ENCODE measurements around the gene DNM3.

DNM3 gene

DNA sequence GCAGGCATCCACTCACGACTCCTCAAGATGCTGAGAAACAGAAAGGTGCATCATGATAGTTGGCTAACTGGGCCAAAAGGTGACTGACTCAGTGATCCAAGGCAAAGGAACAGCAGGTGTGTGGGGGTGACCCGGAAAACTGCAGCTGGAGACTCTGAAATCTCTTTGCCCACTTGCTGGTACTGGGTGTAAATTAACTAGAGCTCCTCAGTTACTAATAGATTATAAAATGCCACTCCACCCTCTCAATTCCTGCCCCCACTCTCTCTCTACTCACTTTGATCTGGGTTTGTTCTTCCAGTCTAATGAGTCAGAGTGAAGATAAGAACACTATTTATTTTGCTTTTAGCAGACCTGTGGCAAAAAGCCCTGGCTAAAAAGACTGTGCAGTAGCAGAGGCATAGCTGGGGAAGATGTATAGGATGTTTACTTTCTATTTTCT, 609.7 kb downstream of the DNM3 start:
- TF ChIP-seq, protein P1, sequence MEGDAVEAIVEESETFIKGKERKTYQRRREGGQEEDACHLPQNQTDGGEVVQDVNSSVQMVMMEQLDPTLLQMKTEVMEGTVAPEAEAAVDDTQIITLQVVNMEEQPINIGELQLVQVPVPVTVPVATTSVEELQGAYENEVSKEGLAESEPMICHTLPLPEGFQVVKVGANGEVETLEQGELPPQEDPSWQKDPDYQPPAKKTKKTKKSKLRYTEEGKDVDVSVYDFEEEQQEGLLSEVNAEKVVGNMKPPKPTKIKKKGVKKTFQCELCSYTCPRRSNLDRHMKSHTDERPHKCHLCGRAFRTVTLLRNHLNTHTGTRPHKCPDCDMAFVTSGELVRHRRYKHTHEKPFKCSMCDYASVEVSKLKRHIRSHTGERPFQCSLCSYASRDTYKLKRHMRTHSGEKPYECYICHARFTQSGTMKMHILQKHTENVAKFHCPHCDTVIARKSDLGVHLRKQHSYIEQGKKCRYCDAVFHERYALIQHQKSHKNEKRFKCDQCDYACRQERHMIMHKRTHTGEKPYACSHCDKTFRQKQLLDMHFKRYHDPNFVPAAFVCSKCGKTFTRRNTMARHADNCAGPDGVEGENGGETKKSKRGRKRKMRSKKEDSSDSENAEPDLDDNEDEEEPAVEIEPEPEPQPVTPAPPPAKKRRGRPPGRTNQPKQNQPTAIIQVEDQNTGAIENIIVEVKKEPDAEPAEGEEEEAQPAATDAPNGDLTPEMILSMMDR (IDR thresholded peaks at IDR 0.05; ENCODE audit: low read depth, low read length), result no peak
- DNase-seq (ENCODE audit: extremely low read depth, low read depth), result no peak

DNA sequence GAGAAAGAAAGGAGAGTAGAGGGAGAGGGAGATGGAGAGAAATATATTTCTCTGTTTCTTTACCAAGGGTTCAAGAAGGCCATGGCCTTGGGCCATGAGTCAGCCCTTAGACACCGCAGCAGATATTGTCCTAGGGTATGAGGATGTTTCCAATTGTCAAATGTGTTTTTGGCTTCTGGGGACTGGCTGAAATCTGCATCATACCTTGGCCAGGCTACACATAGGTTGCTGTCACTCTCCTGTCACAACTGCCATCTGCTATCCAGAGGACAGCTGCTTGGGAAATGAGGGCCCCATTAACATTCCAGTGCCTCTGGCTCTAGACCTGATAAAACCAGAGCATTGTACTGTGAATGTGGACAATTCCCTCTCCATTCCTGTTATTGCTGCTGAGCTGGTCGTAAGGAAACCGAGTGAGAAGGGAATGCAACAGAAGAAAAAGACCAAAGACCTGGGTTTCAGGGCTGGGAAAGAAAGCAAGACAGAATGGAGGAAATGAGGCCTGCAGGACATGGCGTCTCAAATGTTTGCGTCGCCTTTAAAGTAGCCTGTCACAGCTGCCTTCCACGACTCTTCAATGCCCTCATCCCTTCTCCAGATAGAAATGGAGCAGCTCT, 611.3 kb downstream of the DNM3 start:
- DNase-seq (ENCODE audit: extremely low read depth, low read depth), result no peak
- TF ChIP-seq, protein P1 (IDR thresholded peaks at IDR 0.05; ENCODE audit: low read depth, low read length), result no peak

DNA sequence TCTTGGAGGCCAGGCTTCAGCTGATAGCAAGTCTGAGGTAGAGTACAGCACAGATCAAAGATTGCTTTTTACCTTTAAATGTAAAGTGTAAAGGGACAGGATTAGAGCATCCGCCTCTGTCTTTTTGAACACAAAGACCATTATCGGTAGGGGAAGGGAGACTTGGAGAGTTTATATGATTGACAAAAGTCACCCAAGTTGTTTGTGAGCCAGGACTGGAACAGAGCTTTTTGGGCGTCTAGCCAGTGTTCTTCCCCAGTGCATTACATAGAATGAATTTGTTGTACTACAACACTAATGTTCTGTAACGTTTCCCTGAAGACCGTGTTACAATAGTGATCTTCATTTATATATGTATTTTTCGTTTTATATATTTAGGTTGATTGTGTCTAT, 611.9 kb downstream of the DNM3 start:
- TF ChIP-seq, protein P1 (IDR thresholded peaks at IDR 0.05; ENCODE audit: low read depth, low read length), result no peak
- no peak for DNase-seq (ENCODE audit: extremely low read depth, low read depth)

DNA sequence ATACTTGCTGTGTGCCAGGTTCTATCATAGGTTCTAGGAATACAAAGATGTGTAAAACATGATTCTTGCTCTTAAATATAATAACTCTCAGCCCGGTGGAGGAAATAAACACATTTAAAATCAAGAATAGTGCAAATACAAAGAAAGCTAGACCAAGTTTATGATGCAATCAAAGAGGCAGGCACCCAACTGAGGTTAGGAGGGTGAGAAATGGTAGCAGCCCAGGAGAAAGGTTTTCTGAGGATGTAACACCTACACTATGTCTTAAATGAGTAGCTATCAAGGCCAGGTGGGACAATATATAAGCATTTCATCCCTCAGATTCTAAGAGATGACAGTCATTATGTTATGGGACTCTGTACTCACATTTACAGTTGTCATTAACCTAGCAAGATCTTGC, 612.3 kb downstream of the DNM3 start:
- DNase-seq (ENCODE audit: extremely low read depth, low read depth), result no peak
- TF ChIP-seq, protein P1 (IDR thresholded peaks at IDR 0.05; ENCODE audit: low read depth, low read length), result no peak

DNA sequence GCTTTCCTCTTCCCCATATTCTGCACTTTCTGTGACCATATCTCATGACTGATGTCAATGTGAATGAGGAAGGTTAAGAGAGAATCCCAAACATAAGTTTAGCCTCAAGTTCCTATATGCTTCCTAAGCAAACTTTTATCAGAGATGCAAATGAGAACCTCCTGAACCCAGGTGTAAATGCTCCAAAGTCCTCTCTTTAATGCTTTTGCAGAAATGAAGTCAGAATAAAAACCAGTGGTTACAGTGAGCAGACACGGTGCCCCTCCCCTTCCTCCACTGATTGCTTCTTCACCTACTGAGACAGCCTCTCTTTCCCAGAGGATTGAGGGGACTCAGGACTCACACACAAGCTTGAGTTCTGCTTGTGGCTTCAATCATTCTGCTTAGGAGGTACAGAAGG, 614.2 kb downstream of the DNM3 start:
- DNase-seq (ENCODE audit: extremely low read depth, low read depth), result no peak
- TF ChIP-seq, protein P1 (IDR thresholded peaks at IDR 0.05; ENCODE audit: low read depth, low read length), result no peak

DNA sequence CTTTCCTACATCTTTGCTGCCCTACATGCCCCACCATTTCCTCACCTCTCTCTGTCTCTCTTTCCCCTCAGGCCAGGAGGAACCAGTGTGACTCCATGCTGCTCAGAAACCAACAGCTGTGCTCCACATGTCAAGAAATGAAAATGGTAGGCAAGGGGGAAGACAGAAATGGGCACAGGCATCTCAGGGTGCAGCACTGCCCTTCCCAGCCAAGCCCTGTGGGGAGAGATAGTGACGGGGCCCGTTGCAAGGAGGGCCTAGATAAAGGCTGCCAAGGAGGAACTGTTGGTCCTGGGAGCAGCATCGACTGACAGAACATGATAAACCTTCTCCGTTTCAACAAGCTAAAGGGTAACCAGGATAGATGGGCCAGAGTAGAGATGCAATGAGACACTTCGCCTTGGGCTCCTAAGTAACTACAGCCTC, 615.1 kb downstream of the DNM3 start:
- TF ChIP-seq, protein P1 (IDR thresholded peaks at IDR 0.05; ENCODE audit: low read depth, low read length), result no peak

DNA sequence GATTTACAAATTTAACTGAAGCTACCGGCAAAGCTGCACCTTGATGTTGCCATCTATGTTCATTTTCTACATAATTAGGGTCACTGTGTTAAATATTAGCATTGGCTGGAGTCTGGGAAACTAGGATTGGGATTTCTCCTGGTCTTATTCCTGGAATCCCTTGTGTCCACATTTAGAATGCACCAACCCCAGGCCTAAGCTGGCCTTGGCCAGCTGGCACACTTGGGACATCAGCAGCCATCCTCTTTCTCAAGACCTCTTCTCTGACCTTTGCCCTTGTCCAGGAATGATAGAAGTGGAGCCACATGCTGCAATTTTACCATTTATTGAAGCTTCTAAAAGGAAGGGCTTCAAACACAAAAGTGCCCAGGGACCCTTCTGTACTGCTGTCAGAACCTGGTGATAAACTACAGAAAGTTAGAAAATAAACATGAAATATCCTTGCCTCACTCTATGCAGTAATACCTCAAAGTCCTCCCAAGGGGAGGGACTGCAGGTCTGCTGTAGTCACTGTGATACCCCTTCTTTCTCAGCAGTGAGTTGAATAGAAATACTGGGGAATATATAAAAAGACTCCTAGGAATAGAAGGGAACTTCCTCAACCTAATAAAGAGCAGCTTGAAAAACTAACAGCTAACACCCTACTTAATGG, 616.3 kb downstream of the DNM3 start:
- TF ChIP-seq, protein P1 (IDR thresholded peaks at IDR 0.05; ENCODE audit: low read depth, low read length), result no peak
- DNase-seq (ENCODE audit: extremely low read depth, low read depth), result no peak

More for the DNA sequence above, 615.1 kb downstream of the DNM3 start:
- DNase-seq (ENCODE audit: extremely low read depth, low read depth), result no peak

All from AG09319 (cell line).